Ectodermal cell (in vitro differentiated cells): ENCODE results near the gene HES7.
A peak's percentile ranks its signal among the peaks of the same experiment; 100 is the strongest.
"Not testable (repeated sequence)": the region's sequence is repeated elsewhere in the genome, so short reads cannot be mapped to it uniquely, and the experiment has no call there.

ENCODE experiments used
- H3K27ac ChIP-seq: 2 replicates; pipeline ENCODE4 v1.7.0; 2013; ENCODE audit warnings: mild to moderate bottlenecking, low read depth, low read length; ENCODE audit not compliant: insufficient read depth, poor library complexity, severe bottlenecking
- H3K27me3 ChIP-seq: 2 replicates; pipeline ENCODE4 v1.7.0; 2013; ENCODE audit warnings: mild to moderate bottlenecking, low read length; ENCODE audit not compliant: insufficient read depth, control insufficient read depth, poor library complexity, severe bottlenecking
- H3K36me3 ChIP-seq: one replicate; pipeline ENCODE4 v1.7.0; 2013; ENCODE audit warnings: low read length; ENCODE audit not compliant: control insufficient read depth, insufficient read depth
- H3K4me1 ChIP-seq: one replicate; pipeline ENCODE4 v1.7.0; 2013; ENCODE audit warnings: low read length; ENCODE audit not compliant: control insufficient read depth, insufficient read depth
- H3K4me3 ChIP-seq: 2 replicates; pipeline ENCODE4 v1.7.0; 2013; ENCODE audit warnings: low read depth, low read length, control low read depth; ENCODE audit not compliant: insufficient read depth
- H3K9me3 ChIP-seq: 2 replicates; pipeline ENCODE4 v1.7.0; 2013; ENCODE audit warnings: mild to moderate bottlenecking, low read length, moderate library complexity; ENCODE audit not compliant: control insufficient read depth
- WGBS, 2 experiments: methylation state at CpG; one replicate each; pipeline ENCODE4 v1.1.7; 2013; ENCODE audit warnings: missing lambda C conversion rate in 2 of 2; 5-methylcytosine and 5-hydroxymethylcytosine counted together

Gene HES7

DNA sequence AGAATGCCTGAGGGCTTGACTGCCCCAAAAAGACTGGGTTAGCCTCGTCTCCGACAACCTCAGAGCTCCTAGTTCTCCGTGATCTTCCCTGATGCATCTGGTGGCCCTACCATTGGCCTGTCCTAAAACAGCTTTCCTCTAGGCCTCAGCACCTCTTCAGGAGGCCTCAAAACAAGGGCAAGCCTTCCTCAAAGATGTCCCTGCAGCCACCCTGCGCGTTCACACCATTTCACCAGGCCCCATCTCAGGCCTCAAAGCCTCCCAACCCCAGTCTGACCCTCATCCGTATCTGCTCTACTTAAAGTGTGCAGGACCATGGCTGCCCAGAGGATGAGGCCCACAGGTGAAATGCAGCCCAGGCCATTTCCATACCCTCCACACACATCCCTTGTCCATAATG, 13.0 kb downstream of the HES7 start:
- WGBS, 2 experiments = 93 to 97% methylated on average over 6 of the region's 6 CpGs
- Histone ChIP-seq H3K27ac (no peak overlapping the region), H3K27me3 (peaks cover 80% of the 10 kb centered on the region), H3K9me3 (no peaks in the 10 kb centered on the region), H3K4me1 (peaks cover 9% of the 10 kb centered on the region), H3K36me3 (no peaks in the 10 kb centered on the region), H3K4me3 (no peak overlapping the region)

DNA sequence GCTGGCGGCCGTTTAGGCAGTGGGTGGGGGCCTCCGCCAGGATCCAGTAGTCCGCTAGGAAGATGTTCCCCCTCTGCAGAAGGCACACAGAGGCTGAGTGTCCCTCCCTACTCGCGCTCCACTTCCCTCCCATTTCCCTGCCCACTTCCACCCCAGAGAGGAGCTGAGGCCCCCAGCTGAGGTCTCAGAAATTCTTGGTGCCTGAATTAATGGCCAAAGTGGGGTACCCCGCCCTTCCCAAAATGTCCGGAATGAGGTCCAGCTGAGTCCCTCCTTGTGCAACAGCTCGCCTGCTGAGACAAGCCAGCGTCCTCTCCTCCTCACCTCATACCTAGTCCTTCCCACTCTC, 13.5 kb downstream of the HES7 start:
- no peaks in the 10 kb centered on the region for H3K9me3 ChIP-seq
- 25 to 33% methylated on average over 10 of the region's 10 CpGs for WGBS, 2 experiments
- H3K36me3 ChIP-seq = no peaks in the 10 kb centered on the region
- H3K27ac ChIP-seq = no peak overlapping the region
- peaks cover 76% of the 10 kb centered on the region for H3K27me3 ChIP-seq
- peaks cover 9% of the 10 kb centered on the region for H3K4me1 ChIP-seq
- no peak overlapping the region for H3K4me3 ChIP-seq

DNA sequence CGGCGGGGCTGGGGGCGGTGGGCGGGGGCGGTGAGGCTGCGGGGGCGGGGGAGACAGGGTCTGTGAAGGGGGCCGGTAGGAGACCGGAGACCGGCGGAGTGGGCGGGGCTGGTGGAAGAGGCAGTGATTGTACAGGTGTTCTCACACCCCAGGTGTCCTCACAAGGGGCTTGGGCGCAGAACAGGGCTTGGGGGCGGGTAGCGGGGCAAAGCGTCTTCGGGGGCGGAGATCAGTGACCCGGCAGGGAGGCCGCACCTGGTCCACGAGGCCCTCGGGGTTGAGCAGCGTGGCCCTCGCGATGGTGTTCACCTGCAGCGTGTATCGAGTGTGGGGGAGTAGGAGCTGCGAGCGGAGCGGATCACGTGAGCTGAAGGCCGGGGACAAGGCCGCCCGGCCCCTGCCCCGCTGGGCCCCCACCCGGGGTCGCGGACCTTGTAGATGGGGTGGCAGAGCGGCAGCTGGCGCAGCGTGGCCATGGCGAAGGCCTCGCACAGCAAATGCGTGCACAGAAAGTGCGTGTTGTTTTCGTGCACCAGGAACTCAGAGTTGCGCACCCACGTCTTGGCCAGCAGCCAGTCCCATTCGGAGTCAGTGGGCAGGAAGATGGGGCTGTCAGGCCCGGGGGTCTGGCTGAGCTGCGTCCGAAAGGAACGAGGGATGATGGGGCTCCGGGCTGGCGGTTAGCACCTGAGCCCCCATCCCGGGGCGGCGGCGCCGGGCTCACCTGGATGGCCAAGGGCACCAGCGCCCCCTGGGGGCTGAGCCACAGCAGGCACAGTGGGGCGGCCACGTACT, 14.0 kb downstream of the HES7 start:
- WGBS, 2 experiments = 23 to 24% methylated on average over 63 of the region's 63 CpGs
- H3K36me3 ChIP-seq = no peaks in the 10 kb centered on the region
- H3K4me3 ChIP-seq = peak overlapping the region; percentile 31
- no peak overlapping the region for H3K27ac ChIP-seq
- H3K4me1 ChIP-seq = peaks cover 9% of the 10 kb centered on the region
- no peaks in the 10 kb centered on the region for H3K9me3 ChIP-seq
- peaks cover 70% of the 10 kb centered on the region for H3K27me3 ChIP-seq

DNA sequence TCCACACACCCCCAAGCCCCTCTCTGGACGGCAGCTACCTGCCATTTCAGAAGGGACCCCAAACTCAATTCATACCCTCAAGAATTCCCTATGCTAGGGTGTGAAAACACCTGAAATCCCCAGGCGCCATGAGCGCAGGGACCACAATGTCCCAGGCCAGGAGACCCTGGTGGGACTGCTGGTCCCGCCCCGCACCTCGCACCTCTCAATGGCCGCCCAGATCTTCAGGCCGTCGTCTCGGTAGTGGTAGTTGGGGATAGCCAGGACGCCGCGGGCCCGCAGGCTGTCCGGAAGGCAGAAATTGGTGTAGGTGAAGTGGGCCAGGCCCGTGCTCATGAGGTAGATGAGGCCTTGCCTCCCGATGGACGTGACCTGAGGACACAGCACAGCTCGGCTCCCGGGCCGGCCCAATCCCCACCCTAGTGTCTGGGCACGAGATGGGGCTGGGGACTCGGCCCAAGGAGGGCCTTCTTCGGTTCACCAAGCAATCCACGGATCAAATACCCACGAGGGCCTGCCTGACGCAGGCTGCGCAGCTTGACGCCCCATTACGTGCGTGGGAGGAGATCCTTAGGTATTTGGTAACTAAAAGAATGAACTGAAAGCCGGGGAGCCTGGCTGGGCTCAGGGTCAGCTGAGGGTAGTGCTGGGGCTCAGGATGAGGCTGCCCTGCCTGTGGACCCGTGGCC, 14.8 kb downstream of the HES7 start:
- H3K27ac ChIP-seq = no peak overlapping the region
- peaks cover 63% of the 10 kb centered on the region for H3K27me3 ChIP-seq
- no peak overlapping the region for H3K4me3 ChIP-seq
- peaks cover 9% of the 10 kb centered on the region for H3K4me1 ChIP-seq
- H3K36me3 ChIP-seq = no peaks in the 10 kb centered on the region
- WGBS, 2 experiments = 90 to 91% methylated on average over 33 of the region's 33 CpGs
- no peaks in the 10 kb centered on the region for H3K9me3 ChIP-seq

DNA sequence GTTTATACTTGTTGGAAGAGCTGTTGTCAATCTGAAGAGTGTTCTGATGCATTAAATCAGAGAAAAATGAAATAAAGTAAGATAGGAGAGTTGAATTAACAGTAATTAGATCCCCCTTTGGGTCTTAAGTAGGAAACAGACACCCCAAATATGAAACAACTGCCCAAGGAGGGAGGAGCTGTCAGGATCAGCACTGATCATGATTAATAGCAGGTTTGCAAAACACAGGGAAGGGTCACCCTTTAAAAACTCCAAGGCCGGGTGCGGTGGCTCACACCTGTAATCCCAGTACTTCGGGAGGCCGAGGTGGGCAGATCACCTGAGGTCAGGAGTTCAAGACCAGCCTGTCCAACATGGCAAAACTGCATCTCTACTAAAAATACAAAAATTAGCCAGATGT, 16.9 kb downstream of the HES7 start:
- H3K9me3 ChIP-seq, H3K27ac ChIP-seq, H3K36me3 ChIP-seq, H3K4me1 ChIP-seq, H3K4me3 ChIP-seq: not testable (repeated sequence)
- 91 to 94% methylated on average over 4 of the region's 4 CpGs for WGBS, 2 experiments
- H3K27me3 ChIP-seq = peaks cover 45% of the 10 kb centered on the region

DNA sequence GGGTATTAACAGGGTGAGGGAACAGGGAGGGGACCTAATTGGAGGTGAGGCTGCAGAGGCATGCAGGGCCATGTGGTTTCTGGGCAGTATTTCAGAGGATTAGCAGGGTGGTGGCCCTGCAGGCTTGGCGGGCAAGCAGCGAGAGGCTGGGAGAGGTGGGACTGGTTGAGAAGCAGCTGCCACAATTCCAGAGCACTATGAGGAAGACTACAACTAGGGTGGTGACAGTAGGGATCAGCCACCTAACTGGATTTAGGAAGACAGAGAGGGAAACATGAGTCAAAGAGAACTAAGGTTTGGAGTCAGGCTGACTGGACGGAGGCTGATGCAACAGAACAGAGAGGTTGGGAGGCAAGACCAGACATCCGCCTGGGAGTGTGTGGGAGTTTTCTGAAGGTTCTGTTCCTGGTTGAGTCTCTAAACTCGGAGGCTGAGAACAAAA, 17.9 kb downstream of the HES7 start:
- no peak overlapping the region for H3K27ac ChIP-seq
- no peak overlapping the region for H3K4me3 ChIP-seq
- no peaks in the 10 kb centered on the region for H3K36me3 ChIP-seq
- no peaks in the 10 kb centered on the region for H3K9me3 ChIP-seq
- WGBS, 2 experiments = 84% methylated on average over 5 of the region's 5 CpGs
- H3K27me3 ChIP-seq = peaks cover 35% of the 10 kb centered on the region
- H3K4me1 ChIP-seq = peaks cover 9% of the 10 kb centered on the region

DNA sequence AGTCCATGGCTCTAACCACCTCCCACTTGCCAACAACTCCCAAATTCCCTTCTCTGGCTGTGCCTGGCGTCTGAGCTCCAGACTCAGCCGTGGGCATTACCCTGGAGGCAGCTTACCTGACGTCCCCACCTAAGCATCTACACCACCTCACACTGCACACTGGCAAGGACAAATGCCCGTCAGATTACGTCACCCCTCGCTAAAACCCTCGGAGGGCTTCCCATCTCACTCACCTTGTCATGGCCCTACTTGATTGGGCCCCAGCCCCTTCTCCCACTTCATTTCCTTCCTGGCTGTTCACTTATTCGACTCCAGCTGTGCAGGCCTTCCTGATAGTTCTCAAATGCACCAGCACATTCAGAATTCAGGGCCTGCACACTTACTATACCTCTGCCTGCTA, 19.0 kb downstream of the HES7 start:
- H3K4me3 ChIP-seq = no peak overlapping the region
- peaks cover 24% of the 10 kb centered on the region for H3K27me3 ChIP-seq
- H3K27ac ChIP-seq = no peak overlapping the region
- H3K4me1 ChIP-seq = peaks cover 3% of the 10 kb centered on the region
- WGBS, 2 experiments = 84% methylated on average over 8 of the region's 8 CpGs
- H3K9me3 ChIP-seq = no peaks in the 10 kb centered on the region
- H3K36me3 ChIP-seq = no peaks in the 10 kb centered on the region

DNA sequence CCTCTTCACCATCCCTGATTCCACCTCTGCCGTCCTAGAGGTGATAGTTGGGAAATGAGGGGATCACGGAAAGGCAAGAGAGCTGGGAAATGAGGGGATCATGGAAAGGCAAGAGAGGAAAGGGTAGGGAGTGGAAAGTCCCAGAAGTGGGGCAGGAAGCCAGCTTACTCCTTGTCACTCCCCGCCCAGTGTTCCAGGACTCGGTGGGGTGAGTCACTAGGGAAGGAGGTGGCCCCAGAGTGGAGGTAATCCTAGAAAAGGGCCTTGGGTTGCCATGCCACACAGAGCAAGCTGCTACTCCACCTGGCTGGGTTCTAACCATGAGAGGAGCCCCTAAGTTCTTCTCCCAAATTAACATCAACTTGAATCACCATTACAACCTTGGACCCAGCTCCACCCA, 20.4 kb downstream of the HES7 start:
- H3K27ac ChIP-seq = no peak overlapping the region
- H3K4me1 ChIP-seq = no peaks in the 10 kb centered on the region
- no peaks in the 10 kb centered on the region for H3K9me3 ChIP-seq
- H3K4me3 ChIP-seq = no peak overlapping the region
- WGBS, 2 experiments = 86 to 89% methylated on average over 4 of the region's 4 CpGs
- no peaks in the 10 kb centered on the region for H3K36me3 ChIP-seq
- H3K27me3 ChIP-seq = peaks cover 11% of the 10 kb centered on the region

DNA sequence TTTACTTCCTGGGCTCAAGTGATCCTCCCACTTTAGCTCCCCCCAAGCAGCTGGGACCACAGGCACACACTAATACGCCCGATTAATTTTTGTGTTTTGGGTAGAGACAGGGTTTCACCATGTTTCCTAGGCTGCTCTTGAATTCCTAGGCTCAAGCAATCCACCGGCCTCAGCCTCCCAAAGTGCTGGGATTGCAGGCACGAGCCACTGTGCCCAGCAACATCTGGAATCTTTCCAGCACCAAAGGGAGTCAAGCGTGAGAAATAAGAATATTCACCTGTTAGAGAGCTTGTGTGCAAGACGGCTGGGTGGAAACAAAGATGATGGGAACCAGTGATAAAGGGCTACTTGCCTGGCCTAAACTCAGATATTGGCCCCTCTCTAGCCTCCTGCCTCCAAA, 22.2 kb downstream of the HES7 start:
- Histone ChIP-seq H3K27me3 (peaks cover 2% of the 10 kb centered on the region), H3K9me3 (no peaks in the 10 kb centered on the region), H3K27ac (no peak overlapping the region), H3K36me3 (no peaks in the 10 kb centered on the region), H3K4me1 (no peaks in the 10 kb centered on the region), H3K4me3 (no peak overlapping the region)
- 87 to 93% methylated on average over 6 of the region's 6 CpGs for WGBS, 2 experiments

DNA sequence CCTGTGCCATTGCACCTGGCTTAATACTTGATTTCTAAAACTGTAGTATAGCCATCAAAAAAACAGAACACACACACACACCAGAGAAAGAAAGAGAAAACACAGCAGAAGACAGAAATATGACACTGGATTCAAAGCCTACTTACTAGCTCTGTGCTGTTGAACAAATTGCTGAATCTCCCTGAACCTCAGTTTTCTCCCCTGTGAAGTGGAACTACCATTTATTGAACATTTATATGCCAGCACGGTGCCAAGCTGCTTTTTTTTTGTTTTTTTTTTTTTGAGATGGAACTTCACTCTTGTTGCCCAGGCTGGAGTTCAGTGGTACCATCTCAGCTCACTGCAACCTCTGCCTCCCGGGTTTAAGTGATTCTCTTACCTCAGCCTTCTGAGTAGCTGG, 23.1 kb downstream of the HES7 start:
- Histone ChIP-seq H3K4me3 (no peak overlapping the region), H3K9me3 (no peaks in the 10 kb centered on the region), H3K4me1 (no peaks in the 10 kb centered on the region), H3K27ac (no peak overlapping the region), H3K36me3 (no peaks in the 10 kb centered on the region), H3K27me3 (peaks cover 6% of the 10 kb centered on the region)
- WGBS, 2 experiments = 82 to 87% methylated on average over 2 of the region's 2 CpGs
